Measurements from ENCODE around the gene PCMTD2.

DNA sequence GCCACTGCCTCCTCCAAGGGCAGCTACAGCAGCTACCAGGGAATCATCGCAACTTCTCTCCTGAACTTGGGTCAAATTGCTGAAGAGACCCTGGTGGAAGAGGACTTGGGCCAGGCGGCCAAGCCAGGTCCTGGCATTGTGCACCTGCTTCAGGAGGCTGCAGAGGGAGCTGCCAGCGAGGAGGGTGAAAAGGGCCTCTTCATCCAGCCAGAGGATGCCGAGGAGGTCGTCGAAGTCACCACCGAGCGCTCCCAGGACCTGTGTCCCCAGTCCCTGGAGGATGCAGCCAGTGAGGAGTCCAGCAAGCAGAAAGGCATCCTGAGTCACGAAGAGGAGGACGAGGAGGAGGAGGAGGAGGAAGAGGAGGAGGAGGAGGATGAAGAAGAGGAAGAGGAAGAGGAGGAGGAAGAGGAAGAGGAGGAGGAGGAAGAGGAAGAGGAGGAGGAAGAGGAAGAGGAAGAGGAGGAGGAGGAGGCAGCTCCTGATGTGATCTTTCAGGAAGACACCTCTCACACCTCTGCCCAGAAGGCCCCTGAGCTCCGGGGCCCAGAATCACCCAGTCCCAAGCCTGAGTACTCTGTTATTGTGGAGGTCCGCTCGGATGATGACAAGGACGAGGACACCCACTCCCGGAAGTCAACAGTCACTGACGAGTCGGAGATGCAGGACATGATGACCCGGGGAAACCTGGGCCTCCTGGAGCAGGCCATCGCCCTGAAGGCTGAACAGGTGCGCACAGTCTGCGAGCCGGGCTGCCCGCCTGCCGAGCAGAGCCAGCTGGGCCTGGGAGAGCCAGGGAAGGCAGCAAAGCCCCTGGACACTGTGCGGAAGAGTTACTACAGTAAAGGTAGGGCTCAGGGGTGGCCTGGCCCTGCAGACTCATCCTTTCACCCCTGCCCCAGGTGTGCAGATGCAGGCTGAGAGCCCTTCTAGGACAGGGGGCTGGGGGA is 47.6 kb upstream of the PCMTD2 start:
- TF ChIP-seq, protein P1, sequence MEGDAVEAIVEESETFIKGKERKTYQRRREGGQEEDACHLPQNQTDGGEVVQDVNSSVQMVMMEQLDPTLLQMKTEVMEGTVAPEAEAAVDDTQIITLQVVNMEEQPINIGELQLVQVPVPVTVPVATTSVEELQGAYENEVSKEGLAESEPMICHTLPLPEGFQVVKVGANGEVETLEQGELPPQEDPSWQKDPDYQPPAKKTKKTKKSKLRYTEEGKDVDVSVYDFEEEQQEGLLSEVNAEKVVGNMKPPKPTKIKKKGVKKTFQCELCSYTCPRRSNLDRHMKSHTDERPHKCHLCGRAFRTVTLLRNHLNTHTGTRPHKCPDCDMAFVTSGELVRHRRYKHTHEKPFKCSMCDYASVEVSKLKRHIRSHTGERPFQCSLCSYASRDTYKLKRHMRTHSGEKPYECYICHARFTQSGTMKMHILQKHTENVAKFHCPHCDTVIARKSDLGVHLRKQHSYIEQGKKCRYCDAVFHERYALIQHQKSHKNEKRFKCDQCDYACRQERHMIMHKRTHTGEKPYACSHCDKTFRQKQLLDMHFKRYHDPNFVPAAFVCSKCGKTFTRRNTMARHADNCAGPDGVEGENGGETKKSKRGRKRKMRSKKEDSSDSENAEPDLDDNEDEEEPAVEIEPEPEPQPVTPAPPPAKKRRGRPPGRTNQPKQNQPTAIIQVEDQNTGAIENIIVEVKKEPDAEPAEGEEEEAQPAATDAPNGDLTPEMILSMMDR (IDR thresholded peaks at IDR 0.05; ENCODE audit: insufficient read depth, low read length, poor library complexity, severe bottlenecking): no peak
- no peak for TF ChIP-seq EZH2phosphoT487 (conservative IDR thresholded peaks at IDR 0.05; ENCODE audit: low read length)
